GM12878 (cell line): ENCODE measurements around the gene MACROD2. TPM values are rescaled to one million over a fixed set of nuclear protein-coding genes. Genes with fewer than 3 reads are reported as not detected.

Source experiments
- ATAC-seq: fragments of 200-7000 bp; cut with Tn5 transposase; 3 replicates; pipeline ENCODE4 v1.9.1; 2020; ENCODE audit warnings: mild to moderate bottlenecking, moderate library complexity
- BruUV-seq: library from RNA; stranded (reverse); fragments of 400-500 nt; replicated peaks from 2 replicates; lab custom pipeline; 2021; lab: Mats Ljungman, UMichigan
- CTCF ChIA-PET: fragments of 300-600 bp; sonication (Branson Sonifier 250); formaldehyde crosslinking; extraction: SDS; loops from one replicate; lab custom pipeline; 2021; ENCODE audit warnings: inconsistent platforms; lab: Yijun Ruan, JAX
- POLR2A ChIA-PET: fragments of 350-600 bp; formaldehyde crosslinking; extraction: SDS; loops from one replicate; lab custom pipeline; 2021; ENCODE audit warnings: inconsistent platforms; lab: Charles Lee
- RAD21 ChIA-PET: fragments of 300-600 bp; sonication (Branson Sonifier 250); formaldehyde crosslinking; loops from one replicate; lab custom pipeline; 2023; ENCODE audit warnings: antibody characterized with exemption; ENCODE audit not compliant: unreplicated experiment; lab: Charles Lee
- SMC1A ChIA-PET: fragments of 300-600 bp; sonication (Branson Sonifier 250); formaldehyde crosslinking; loops from one replicate; lab custom pipeline; 2023; ENCODE audit not compliant: unreplicated experiment, uncharacterized antibody; lab: Charles Lee
- DNase-seq: peaks from one replicate; pipeline ENCODE4 v3.0.0-alpha.2; 2011; ENCODE audit warnings: low read depth, low spot score
- FAIRE-seq: peaks from 3 replicates; lab custom pipeline; 2011; peaks lifted over from hg19 to GRCh38; lab: Jason Lieb, UNC
- H2AFZ ChIP-seq: 2 replicates; pipeline ENCODE4 v1.6.0; 2011; ENCODE audit warnings: low read depth, low read length, control low read depth; ENCODE audit not compliant: control insufficient read depth
- H3K27ac ChIP-seq: 2 replicates; pipeline ENCODE4 v1.5.1; 2011; ENCODE audit warnings: control low read depth; ENCODE audit not compliant: control insufficient read depth, insufficient read depth
- H3K27me3 ChIP-seq, 2 experiments: replicated peaks in 1 of 2; 2 replicates each; pipeline versions ENCODE4 v1.6.0 to v1.6.1; 2011; ENCODE audit warnings: low read length in 1 of 2; ENCODE audit not compliant: control insufficient read depth in 2 of 2, insufficient read depth in 2 of 2
- H3K36me3 ChIP-seq, 2 experiments: 2 replicates each; pipeline ENCODE4 v1.5.1; 2011; ENCODE audit warnings: low read length in 1 of 2; ENCODE audit not compliant: control insufficient read depth in 2 of 2, insufficient read depth in 2 of 2
- H3K4me1 ChIP-seq: 2 replicates; pipeline ENCODE4 v1.6.1; 2011; ENCODE audit warnings: mild to moderate bottlenecking, low read length, moderate library complexity, mixed read lengths; ENCODE audit not compliant: control insufficient read depth, insufficient read depth
- H3K4me2 ChIP-seq: 2 replicates; pipeline ENCODE4 v1.6.0; 2011; ENCODE audit warnings: control low read depth; ENCODE audit not compliant: control insufficient read depth, insufficient read depth
- H3K4me3 ChIP-seq: fragments of 200-600 bp; sonication (generic); 2 replicates; pipeline ENCODE4 v1.5.1; 2016
- H3K79me2 ChIP-seq: 2 replicates; pipeline ENCODE4 v1.6.0; 2011; ENCODE audit warnings: low read length; ENCODE audit not compliant: control insufficient read depth, insufficient read depth
- H3K9ac ChIP-seq: 2 replicates; pipeline ENCODE4 v1.8.0; 2011; ENCODE audit warnings: low read length, control low read depth, mixed read lengths; ENCODE audit not compliant: control insufficient read depth, insufficient read depth
- H3K9me3 ChIP-seq: replicated peaks from 3 replicates; pipeline ENCODE4 v1.5.1; 2011; ENCODE audit warnings: mild to moderate bottlenecking, low read length; ENCODE audit not compliant: control insufficient read depth, insufficient read depth
- H4K20me1 ChIP-seq: 2 replicates; pipeline ENCODE4 v1.6.0; 2011; ENCODE audit not compliant: control insufficient read depth, insufficient read depth
- BACH1 ChIP-seq: fragments of 450-650 bp; IDR thresholded peaks from 2 replicates; pipeline ENCODE4 v1.6.1; 2017; ENCODE audit warnings: mild to moderate bottlenecking, borderline replicate concordance
- CTCF ChIP-seq, 3 experiments: IDR thresholded peaks in 2 of 3; conservative IDR thresholded peaks in 1 of 3; 2 replicates each; pipeline ENCODE4 v1.5.1; 2011; ENCODE audit warnings: low read depth in 3 of 3, low read length in 3 of 3, mild to moderate bottlenecking in 3 of 3, control low read depth in 2 of 3, moderate library complexity in 2 of 3, inconsistent platforms in 1 of 3, mixed read lengths in 1 of 3; ENCODE audit not compliant: control insufficient read depth in 2 of 3, insufficient read depth in 1 of 3; ENCODE audit errors: extremely low read depth in 1 of 3
- E2F4 ChIP-seq: IDR thresholded peaks from 2 replicates; pipeline ENCODE4 v1.6.1; 2012; ENCODE audit warnings: low read depth, low read length, improper control_type of control experiment
- GATAD2B ChIP-seq: fragments of 450-650 bp; conservative IDR thresholded peaks from 2 replicates; pipeline ENCODE4 v1.6.1; 2017; ENCODE audit warnings: low read depth, mild to moderate bottlenecking, moderate library complexity
- HCFC1 ChIP-seq: fragments of 150-350 bp; IDR thresholded peaks from 2 replicates; pipeline ENCODE4 v1.6.1; 2014; ENCODE audit warnings: low read length
- IKZF2 ChIP-seq, 2 experiments: fragments of 450-650 bp; IDR thresholded peaks; 2 replicates each; pipeline ENCODE4 v1.6.1; 2017; ENCODE audit warnings: mild to moderate bottlenecking in 2 of 2, moderate library complexity in 2 of 2
- JUNB ChIP-seq: IDR thresholded peaks from 2 replicates; pipeline ENCODE4 v1.6.1; 2016; ENCODE audit warnings: antibody characterized with exemption, mild to moderate bottlenecking
- KLF5 ChIP-seq: fragments of 450-650 bp; IDR thresholded peaks from 2 replicates; pipeline ENCODE4 v1.6.1; 2014; ENCODE audit warnings: mild to moderate bottlenecking; ENCODE audit not compliant: partially characterized antibody
- MAX ChIP-seq: IDR thresholded peaks from 2 replicates; pipeline ENCODE4 v1.6.1; 2012; ENCODE audit warnings: low read depth, low read length, improper control_type of control experiment
- NFXL1 ChIP-seq: fragments of 450-650 bp; IDR thresholded peaks from 2 replicates; pipeline ENCODE4 v1.6.1; 2017; ENCODE audit warnings: antibody characterized with exemption, mild to moderate bottlenecking, borderline replicate concordance
- NRF1 ChIP-seq: conservative IDR thresholded peaks from 2 replicates; pipeline ENCODE4 v1.6.1; 2011; ENCODE audit warnings: mild to moderate bottlenecking, low read depth, low read length, improper control_type of control experiment
- POU2F2 ChIP-seq: IDR thresholded peaks from 3 replicates; pipeline ENCODE4 v1.6.1; 2011; ENCODE audit warnings: low read depth, mild to moderate bottlenecking, low read length, borderline replicate concordance
- RFX5 ChIP-seq: IDR thresholded peaks from 2 replicates; pipeline ENCODE4 v1.6.1; 2011; ENCODE audit warnings: low read depth, low read length, improper control_type of control experiment
- SIX5 ChIP-seq: IDR thresholded peaks from 2 replicates; pipeline ENCODE4 v1.6.1; 2011; ENCODE audit warnings: mild to moderate bottlenecking, low read depth, low read length, moderate library complexity; ENCODE audit not compliant: severe bottlenecking
- whole genome bisulfite sequencing: methylation state at CpG from one replicate; pipeline ENCODE4 v1.1.6; 2016; ENCODE audit warnings: low lambda C conversion rate; ENCODE audit not compliant: insufficient replicate concordance, insufficient coverage; ENCODE audit errors: missing lambda C conversion rate; 5-methylcytosine and 5-hydroxymethylcytosine counted together
- in situ Hi-C: fragments of 300-500 bp; cut with MboI; formaldehyde crosslinking; loops from 9 replicates; pipeline ENCODE4 v1.14.3; 2018; ENCODE audit warnings: mixed read lengths
- intact Hi-C: fragments of 100-400 bp; cut with micrococcal nuclease; formaldehyde crosslinking; loops from one replicate; pipeline ENCODE4 v1.14.2; 2022; ENCODE audit not compliant: unreplicated experiment
- polyA plus RNA-seq, 11 experiments: library from polyadenylated mRNA; depleted of rRNA in 4 of 11; unstranded in 6 of 11; stranded (reverse) in 5 of 11; fragments of >200 nt; fragmentation: Nextera tagmentation in 4 of 11; fragmentation: Illumina TruSeq in 1 of 11; extraction: Ambion mirVana in 4 of 11; extraction: Trizol in 1 of 11; gene quantifications; 1 replicate in 1 of 11; 2 replicates in 10 of 11; pipeline versions ENCODE4 v1.2.1 to v1.2.3, GENCODE V29; 2011 to 2016; ENCODE audit warnings: inconsistent platforms in 2 of 11, missing spikeins in 2 of 11, low read depth in 1 of 11
- total RNA-seq, 4 experiments: library from RNA; depleted of rRNA in 3 of 4; stranded (reverse); fragments of >200 nt in 3 of 4; fragmentation: Illumina TruSeq in 1 of 4; extraction: Trizol in 1 of 4; gene quantifications; 2 replicates each; pipeline versions ENCODE4 v1.2.1 to v1.2.3, GENCODE V29; 2013 to 2021

Gene MACROD2
- total and polyA plus RNA-seq, 10 of the 15 experiments (the other 5 are each of a cell fraction or from before 2014, with no cell fraction given), result 1.1 to 21.5 (median 2.2) TPM

GRCh38 chr20:15886250-15886649 lies 1890.9 kb downstream of the MACROD2 start:
- H3K79me2 ChIP-seq, result no peaks in the 10 kb centered on the region
- H3K27ac ChIP-seq, result no peak overlapping the region
- no peaks in the 10 kb centered on the region for H3K27me3 ChIP-seq
- no peak overlapping the region for H3K9ac ChIP-seq
- H3K4me3 ChIP-seq, result no peak overlapping the region
- ChIA-PET POLR2A (no interaction called here), CTCF (interaction anchor here (1.2 to 1.6 kb wide), 4 partner anchors 12 to 589 kb away, joined by 3 to 6 read pairs (median 4); no protein-coding TSS in a partner anchor), SMC1A (interaction anchor here (1.0 to 1.4 kb wide), 3 partner anchors 12 to 268 kb away, joined by 3 read pairs; no protein-coding TSS in a partner anchor), RAD21 (no interaction called here)
- BruUV-seq, result no TSS peak
- WGBS, result 55% methylated on average over 2 of the region's 2 CpGs
- no peak overlapping the region for H2AFZ ChIP-seq
- no peaks in the 10 kb centered on the region; the same call in 2 of the 3 replicates for H3K9me3 ChIP-seq
- in situ Hi-C loops (no loop called here), intact Hi-C loops (no loop called here)
- DNase-seq (no peak), ATAC-seq (no peak), FAIRE-seq (no peak)
- no peak for TF ChIP-seq POU2F2
- TF ChIP-seq NFXL1, result no peak
- no peak for TF ChIP-seq NRF1
- no peak for TF ChIP-seq CTCF (IDR thresholded peaks at IDR 0.05 in 2 of 3, conservative IDR thresholded peaks at IDR 0.05 in 1 of 3; ENCODE audit: control insufficient read depth in 2 of 3, extremely low read depth in 1 of 3, insufficient read depth in 1 of 3, low read depth in 3 of 3, low read length in 3 of 3)
- no peaks in the 10 kb centered on the region for H3K4me1 ChIP-seq
- H3K36me3 ChIP-seq, result no peaks in the 10 kb centered on the region
- H4K20me1 ChIP-seq, result no peaks in the 10 kb centered on the region
- no peak overlapping the region for H3K4me2 ChIP-seq

- in situ Hi-C loops (no loop called here), intact Hi-C loops (no loop called here)
- Histone ChIP-seq H4K20me1 (no peaks in the 10 kb centered on the region), H3K4me1 (no peaks in the 10 kb centered on the region), H3K36me3 (no peaks in the 10 kb centered on the region), H3K79me2 (no peaks in the 10 kb centered on the region), H3K4me2 (no peak overlapping the region), H3K27me3 (no peaks in the 10 kb centered on the region), H3K9me3 (no peaks in the 10 kb centered on the region; the same call in 2 of the 3 replicates), H3K9ac (no peak overlapping the region), H2AFZ (no peak overlapping the region), H3K27ac (no peak overlapping the region), H3K4me3 (no peak overlapping the region)
- WGBS, result 85% methylated on average over 2 of the region's 2 CpGs
- ChIA-PET POLR2A (no interaction called here), RAD21 (no interaction called here), SMC1A (no interaction called here), CTCF (interaction anchor here (1.2 to 1.4 kb wide), 3 partner anchors 10 to 588 kb away, joined by 3 to 4 read pairs (median 4); no protein-coding TSS in a partner anchor)
- no TSS peak for BruUV-seq
- FAIRE-seq, result no peak
- DNase-seq, result no peak
- no peak for TF ChIP-seq GATAD2B
- no peak for TF ChIP-seq SIX5
- no peak for TF ChIP-seq KLF5
- TF ChIP-seq RFX5, result no peak
- TF ChIP-seq HCFC1, result no peak
- no peak for TF ChIP-seq MAX
- TF ChIP-seq IKZF2 (IDR thresholded peaks at IDR 0.05), result no peak
- no peak for TF ChIP-seq JUNB
- no peak for TF ChIP-seq BACH1
- TF ChIP-seq E2F4, result no peak
- ATAC-seq, result no peak
Measured at GRCh38 chr20:15887387-15887786, 1892.1 kb downstream of the MACROD2 start.
